ENCODE results near the gene LYZL1. TPM values are rescaled to one million over a fixed set of nuclear protein-coding genes. Genes with fewer than 3 reads are reported as not detected.

The LYZL1 gene
- total RNA-seq, 1 experiment from 2014 or later = not detected

GRCh38 chr10:29269486-29269885 lies 19.4 kb upstream of the LYZL1 start:
- H2BK15ac ChIP-seq (ENCODE audit: low read depth, low read length) = no peak overlapping the region
- H3K4ac ChIP-seq (ENCODE audit: low read depth, low read length) = no peak overlapping the region
- no peak overlapping the region for H2BK12ac ChIP-seq (ENCODE audit: insufficient read length, low read depth, low read length)
- no peak overlapping the region for H2AFZ ChIP-seq (ENCODE audit: low read length)
- H3K27me3 Mint-ChIP-seq (ENCODE audit: low read depth) = no peaks in the 10 kb centered on the region
- H3K27ac ChIP-seq (ENCODE audit: insufficient read length, low read depth, low read length) = no peak overlapping the region
- H3K14ac ChIP-seq (ENCODE audit: insufficient read depth, low read length) = no peak overlapping the region
- no peak for DNase-seq
- H3T11ph ChIP-seq (ENCODE audit: low read length) = no peak overlapping the region
- no peak overlapping the region for H4K8ac ChIP-seq (replicated peaks; ENCODE audit: insufficient read length, low read depth, low read length)
- H3K4me2 ChIP-seq (ENCODE audit: insufficient read depth, insufficient read length, low read length) = no peak overlapping the region
- no peak overlapping the region for H3K23ac ChIP-seq (ENCODE audit: insufficient read length, low read depth, low read length)
- H3K9me3 Mint-ChIP-seq = peaks cover 12 to 13% of the 10 kb centered on the region in 2 experiments
- H2AK5ac ChIP-seq (ENCODE audit: insufficient read length, low read length) = no peak overlapping the region
- H3K23me2 ChIP-seq (ENCODE audit: insufficient read length, low read depth, low read length, poor library complexity, severe bottlenecking) = no peaks in the 10 kb centered on the region
- H3K56ac ChIP-seq (ENCODE audit: insufficient read length, low read depth, low read length) = no peak overlapping the region
- no peak overlapping the region for H2BK5ac ChIP-seq (ENCODE audit: insufficient read length, low read length)
- H2BK120ac ChIP-seq (ENCODE audit: low read depth, low read length, poor library complexity, severe bottlenecking) = no peak overlapping the region
- H2BK20ac ChIP-seq (ENCODE audit: low read depth, low read length, poor library complexity, severe bottlenecking) = no peak overlapping the region
- H3K18ac ChIP-seq (ENCODE audit: insufficient read length, low read depth, low read length) = no peak overlapping the region
- H3K27ac Mint-ChIP-seq = no peak overlapping the region
- H3K4me1 ChIP-seq (ENCODE audit: insufficient read depth, low read length) = no peaks in the 10 kb centered on the region
- H3K4me3 Mint-ChIP-seq = no peak overlapping the region
- no peak overlapping the region for H3K9ac ChIP-seq (ENCODE audit: extremely low read depth, insufficient read length, low read length)
- peaks cover 13% of the 10 kb centered on the region in 2 experiments for H3K4me1 Mint-ChIP-seq
- H4K20me1 ChIP-seq (ENCODE audit: control insufficient read depth, insufficient read depth, insufficient read length) = no peaks in the 10 kb centered on the region
- TF ChIP-seq CTCF (conservative IDR thresholded peaks at IDR 0.05) = no peak
- no peak overlapping the region for H4K5ac ChIP-seq (ENCODE audit: insufficient read length, low read depth, low read length)
- no peaks in the 10 kb centered on the region for H3K79me2 ChIP-seq (ENCODE audit: insufficient read depth, low read length)
- no peak overlapping the region for H4K91ac ChIP-seq (ENCODE audit: insufficient read length, low read depth, low read length)
- no CpG with 5 or more reads among the region's 8 CpGs for WGBS (ENCODE audit: extremely low coverage, insufficient read length, low lambda C conversion rate)
- no peaks in the 10 kb centered on the region for H3K79me1 ChIP-seq (ENCODE audit: insufficient read depth, low read depth, low read length, poor library complexity, severe bottlenecking)
- no peaks in the 10 kb centered on the region for H3K9me3 ChIP-seq (ENCODE audit: control insufficient read depth, low read depth, low read length)
- no peaks in the 10 kb centered on the region for H3K27me3 ChIP-seq (ENCODE audit: insufficient read depth, low read length)
- H3K36me3 Mint-ChIP-seq (ENCODE audit: insufficient read depth in 1 of 3, low read depth in 3 of 3) = peaks cover 0 to 14% (median 5%) of the 10 kb centered on the region in 3 experiments; a peak in 4 of 7 replicates

Data from H9 (cell line).